Upper lobe of left lung (tissue), 4 donors: ENCODE data around the gene TMED8.
"Not testable (repeated sequence)": the region's sequence is repeated elsewhere in the genome, so short reads cannot be mapped to it uniquely, and the experiment has no call there.

Source experiments
- CTCF ChIP-seq, 6 experiments: fragments of 450-650 bp in 4 of 6; fragments of 200-600 bp in 2 of 6; sonication (generic) in 2 of 6; IDR thresholded peaks; one replicate each; pipeline ENCODE4 v1.5.1; 2016 to 2019; ENCODE audit warnings: antibody characterized with exemption in 6 of 6
- POLR2AphosphoS5 ChIP-seq, 2 donors: sonication (generic); formaldehyde crosslinking; IDR thresholded peaks; one replicate each; pipeline ENCODE4 v1.5.1; 2017; ENCODE audit warnings: antibody characterized with exemption in 2 of 2

GRCh38 chr14:77416098-77416497, 39.2 kb upstream of the TMED8 start:
- TF ChIP-seq POLR2AphosphoS5, CTCF (IDR thresholded peaks at IDR 0.05): not testable (repeated sequence)
